ENCODE results near the gene SSMEM1.

SSMEM1 gene

GRCh38 chr7:130205084-130205947 lies 2.3 kb upstream of the SSMEM1 start, which contains the start of gene TMEM209:
Gene TMEM209, minus strand, starts transcription at chr7:130205406. Its CDS starts 31 bp downstream, at chr7:130205375.
- Histone ChIP-seq H3K4me1 (peaks cover 8 to 19% (median 13%) of the 10 kb centered on the region in 10 experiments), H4K20me1 (no peaks in the 10 kb centered on the region), H3K4me3 (peak within 1 kb of the TSS; percentile 70 to 84 (median 78)), H3K9me3 (replicated peaks in 1 of 11) (no peaks in the 10 kb centered on the region), H3K36me3 (peaks cover 28 to 37% (median 33%) of the 10 kb centered on the region in 11 experiments), H3K27ac (peak within 1 kb of the TSS; percentile 86 to 96 (median 93)), H3K27me3 (no peaks in the 10 kb centered on the region), H3K4me2 (peak within 1 kb of the TSS; percentile 55 to 85 (median 80)), H3K9ac (peak within 1 kb of the TSS; percentile 89 to 96 (median 92))
- no peak for TF ChIP-seq Cebpa-rat (IDR thresholded peaks at IDR 0.05)

GRCh38 chr7:130207033-130207432 lies 627 bp upstream of the SSMEM1 start:
- peaks cover 8 to 19% (median 13%) of the 10 kb centered on the region in 10 experiments for H3K4me1 ChIP-seq
- H3K9me3 ChIP-seq (replicated peaks in 1 of 11): no peaks in the 10 kb centered on the region
- TF ChIP-seq Cebpa-rat (IDR thresholded peaks at IDR 0.05): no peak
- peaks cover 13 to 20% (median 18%) of the 10 kb centered on the region in 11 experiments for H3K36me3 ChIP-seq
- H3K4me2 ChIP-seq: no peak overlapping the region
- no peaks in the 10 kb centered on the region for H4K20me1 ChIP-seq
- no peaks in the 10 kb centered on the region for H3K27me3 ChIP-seq
- no peak overlapping the region for H3K4me3 ChIP-seq
- no peak overlapping the region for H3K27ac ChIP-seq
- H3K9ac ChIP-seq: no peak overlapping the region

GRCh38 chr7:130208516-130208915 lies 856 bp downstream of the SSMEM1 start:
- no peaks in the 10 kb centered on the region for H3K27me3 ChIP-seq
- H3K4me2 ChIP-seq: no peak overlapping the region
- no peaks in the 10 kb centered on the region for H4K20me1 ChIP-seq
- no peaks in the 10 kb centered on the region for H3K9me3 ChIP-seq (replicated peaks in 1 of 11)
- H3K4me1 ChIP-seq: peaks cover 8 to 19% (median 13%) of the 10 kb centered on the region in 10 experiments
- H3K27ac ChIP-seq: no peak overlapping the region
- no peak for TF ChIP-seq Cebpa-rat (IDR thresholded peaks at IDR 0.05)
- peaks cover 0 to 5% (median 3%) of the 10 kb centered on the region in 11 experiments; a peak in 15 of 22 replicates for H3K36me3 ChIP-seq
- no peak overlapping the region for H3K9ac ChIP-seq
- H3K4me3 ChIP-seq: no peak overlapping the region

GRCh38 chr7:130210181-130210935 lies 2.7 kb downstream of the SSMEM1 start:
- H3K36me3 ChIP-seq: no peaks in the 10 kb centered on the region
- no peak overlapping the region for H3K9ac ChIP-seq
- TF ChIP-seq Cebpa-rat (IDR thresholded peaks at IDR 0.05): no peak
- no peaks in the 10 kb centered on the region for H3K27me3 ChIP-seq
- no peak overlapping the region for H3K4me2 ChIP-seq
- no peak overlapping the region for H3K4me3 ChIP-seq
- H4K20me1 ChIP-seq: no peaks in the 10 kb centered on the region
- H3K4me1 ChIP-seq: peaks cover 0 to 8% (median 5%) of the 10 kb centered on the region in 10 experiments; a peak in 10 of 20 replicates
- H3K9me3 ChIP-seq (replicated peaks in 1 of 11): no peaks in the 10 kb centered on the region
- H3K27ac ChIP-seq: no peak overlapping the region

GRCh38 chr7:130213828-130214227 lies 6.2 kb downstream of the SSMEM1 start:
- Histone ChIP-seq H3K4me2 (no peak overlapping the region), H3K9ac (no peak overlapping the region), H3K4me3 (no peak overlapping the region), H4K20me1 (no peaks in the 10 kb centered on the region), H3K36me3 (no peaks in the 10 kb centered on the region), H3K9me3 (replicated peaks in 1 of 11) (no peaks in the 10 kb centered on the region), H3K27me3 (no peaks in the 10 kb centered on the region), H3K4me1 (no peaks in the 10 kb centered on the region), H3K27ac (no peak overlapping the region)
- no peak for TF ChIP-seq Cebpa-rat (IDR thresholded peaks at IDR 0.05)

GRCh38 chr7:130216025-130216424 lies 8.4 kb downstream of the SSMEM1 start:
- Histone ChIP-seq H3K36me3 (no peaks in the 10 kb centered on the region), H3K27me3 (no peaks in the 10 kb centered on the region), H3K9ac (no peak overlapping the region), H3K4me2 (no peak overlapping the region), H3K9me3 (replicated peaks in 1 of 11) (no peaks in the 10 kb centered on the region), H3K4me1 (no peaks in the 10 kb centered on the region), H3K27ac (no peak overlapping the region), H3K4me3 (no peak overlapping the region), H4K20me1 (no peaks in the 10 kb centered on the region)
- TF ChIP-seq Cebpa-rat (IDR thresholded peaks at IDR 0.05): no peak

GRCh38 chr7:130216750-130217149 lies 9.1 kb downstream of the SSMEM1 start:
- TF ChIP-seq Cebpa-rat (IDR thresholded peaks at IDR 0.05): no peak
- no peaks in the 10 kb centered on the region for H4K20me1 ChIP-seq
- no peaks in the 10 kb centered on the region for H3K9me3 ChIP-seq (replicated peaks in 1 of 11)
- H3K4me1 ChIP-seq: no peaks in the 10 kb centered on the region
- no peak overlapping the region for H3K9ac ChIP-seq
- no peaks in the 10 kb centered on the region for H3K36me3 ChIP-seq
- H3K27me3 ChIP-seq: no peaks in the 10 kb centered on the region
- H3K4me3 ChIP-seq: no peak overlapping the region
- no peak overlapping the region for H3K27ac ChIP-seq
- no peak overlapping the region for H3K4me2 ChIP-seq

GRCh38 chr7:130218806-130219620 lies 11.4 kb downstream of the SSMEM1 start:
- no peaks in the 10 kb centered on the region for H3K4me1 ChIP-seq
- no peak overlapping the region for H3K4me2 ChIP-seq
- H3K9ac ChIP-seq: no peak overlapping the region
- H3K36me3 ChIP-seq: no peaks in the 10 kb centered on the region
- H3K27me3 ChIP-seq: no peaks in the 10 kb centered on the region
- H3K27ac ChIP-seq: no peak overlapping the region
- TF ChIP-seq Cebpa-rat (IDR thresholded peaks at IDR 0.05): no peak
- no peak overlapping the region for H3K4me3 ChIP-seq
- peaks cover 0 to 6% (median 0%) of the 10 kb centered on the region in 11 experiments; a peak in 3 of 22 replicates for H3K9me3 ChIP-seq (replicated peaks in 1 of 11)
- H4K20me1 ChIP-seq: no peaks in the 10 kb centered on the region

- Histone ChIP-seq H3K9me3 (replicated peaks in 1 of 11) (peaks cover 0 to 9% (median 0%) of the 10 kb centered on the region in 11 experiments; a peak in 3 of 22 replicates), H3K4me1 (no peaks in the 10 kb centered on the region), H3K9ac (no peak overlapping the region), H3K27ac (no peak overlapping the region), H3K27me3 (no peaks in the 10 kb centered on the region), H3K36me3 (no peaks in the 10 kb centered on the region), H3K4me2 (no peak overlapping the region), H3K4me3 (no peak overlapping the region), H4K20me1 (no peaks in the 10 kb centered on the region)
- no peak for TF ChIP-seq Cebpa-rat (IDR thresholded peaks at IDR 0.05)
Measured at GRCh38 chr7:130219871-130220270, 12.2 kb downstream of the SSMEM1 start.

Data from BLaER1 treated with 17β-estradiol and CSF1 and Interleukin-3, amounts not matched to agents 10 nM and 100 nM (cell line).